Bone marrow (tissue), 2 donors: Measurements from ENCODE around the gene VGLL4.

Experiments
- DNase-seq, 2 donors: peaks; one replicate each; lab custom pipeline; 2025; lab: John Stamatoyannopoulos, UW

The VGLL4 gene

DNA sequence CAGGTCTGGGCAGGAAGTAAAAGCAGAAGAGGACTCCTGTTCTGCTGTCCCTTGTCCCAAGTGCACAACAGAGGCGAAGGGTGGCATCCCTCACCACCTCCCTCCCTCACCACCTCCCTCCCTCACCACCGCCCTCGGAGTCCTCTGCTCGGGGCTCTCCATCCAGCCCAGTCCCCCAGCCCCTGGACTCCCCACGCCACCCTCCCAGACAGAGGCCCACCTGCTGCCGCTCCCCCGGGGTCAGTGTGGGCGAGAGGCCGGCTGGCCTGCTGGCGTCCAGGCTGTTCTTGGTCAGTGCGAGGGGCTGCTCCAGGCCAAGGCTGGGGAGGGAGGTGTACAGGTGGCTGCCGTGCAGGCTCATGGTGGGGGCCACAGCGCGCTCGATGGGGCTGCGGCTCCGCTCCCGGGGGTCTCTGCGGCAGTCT is 79.1 kb downstream of the VGLL4 start:
- no peak for DNase-seq

DNA sequence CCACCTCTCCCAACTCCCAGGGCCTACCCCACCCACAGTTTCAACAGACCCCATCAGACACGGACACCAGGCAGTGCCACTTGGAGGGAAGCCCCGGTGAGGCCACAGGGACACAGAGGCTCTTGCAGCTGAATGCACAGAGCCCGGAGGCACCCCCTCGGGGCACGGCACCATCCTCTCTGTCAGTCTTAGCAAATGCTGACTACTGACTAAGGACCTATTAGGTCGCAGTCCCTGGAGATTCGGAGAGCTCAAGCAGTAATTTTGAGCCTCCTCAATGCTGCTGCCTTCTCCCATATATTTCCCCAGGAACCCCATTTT is 79.9 kb downstream of the VGLL4 start:
- DNase-seq = no peak

DNA sequence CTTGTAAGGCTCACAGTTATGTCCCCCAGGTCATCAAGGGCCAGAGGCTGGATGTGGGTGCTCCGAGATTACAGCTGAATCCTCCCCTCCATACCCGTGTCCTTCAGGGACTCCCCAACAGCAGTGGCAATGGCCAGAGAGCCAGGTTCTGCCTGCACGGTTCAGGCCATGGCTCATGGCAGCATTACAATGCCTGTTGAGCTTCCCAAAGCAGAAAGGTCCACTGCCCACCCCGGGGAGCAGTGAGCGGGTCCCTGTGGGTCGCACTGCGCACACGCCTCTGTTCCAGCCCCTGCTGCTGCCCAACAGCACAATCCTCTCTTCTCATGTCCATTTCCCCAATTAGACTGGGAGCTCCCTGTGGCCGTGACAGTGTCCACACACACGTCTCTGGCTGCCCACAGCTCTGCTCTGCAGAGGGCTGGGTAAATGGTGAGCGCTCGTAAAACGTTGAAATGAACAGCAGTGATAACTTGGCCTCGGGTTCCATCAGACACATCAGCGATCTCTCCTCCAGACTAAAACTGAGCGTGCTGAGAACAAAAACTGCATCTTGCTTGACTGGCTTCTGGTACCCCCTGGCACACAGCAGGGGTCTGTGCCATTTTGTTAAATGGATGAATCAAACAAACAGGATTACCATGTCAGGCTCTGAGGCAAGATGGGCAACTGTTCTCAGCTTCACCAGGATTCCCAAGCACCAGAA is 80.4 kb downstream of the VGLL4 start:
- DNase-seq = no peak

- DNase-seq = no peak
Measured at GRCh38 chr3:11562277-11562881, 81.3 kb downstream of the VGLL4 start.

GRCh38 chr3:11560746-11561145 is 83.0 kb downstream of the VGLL4 start:
- no peak for DNase-seq

DNA sequence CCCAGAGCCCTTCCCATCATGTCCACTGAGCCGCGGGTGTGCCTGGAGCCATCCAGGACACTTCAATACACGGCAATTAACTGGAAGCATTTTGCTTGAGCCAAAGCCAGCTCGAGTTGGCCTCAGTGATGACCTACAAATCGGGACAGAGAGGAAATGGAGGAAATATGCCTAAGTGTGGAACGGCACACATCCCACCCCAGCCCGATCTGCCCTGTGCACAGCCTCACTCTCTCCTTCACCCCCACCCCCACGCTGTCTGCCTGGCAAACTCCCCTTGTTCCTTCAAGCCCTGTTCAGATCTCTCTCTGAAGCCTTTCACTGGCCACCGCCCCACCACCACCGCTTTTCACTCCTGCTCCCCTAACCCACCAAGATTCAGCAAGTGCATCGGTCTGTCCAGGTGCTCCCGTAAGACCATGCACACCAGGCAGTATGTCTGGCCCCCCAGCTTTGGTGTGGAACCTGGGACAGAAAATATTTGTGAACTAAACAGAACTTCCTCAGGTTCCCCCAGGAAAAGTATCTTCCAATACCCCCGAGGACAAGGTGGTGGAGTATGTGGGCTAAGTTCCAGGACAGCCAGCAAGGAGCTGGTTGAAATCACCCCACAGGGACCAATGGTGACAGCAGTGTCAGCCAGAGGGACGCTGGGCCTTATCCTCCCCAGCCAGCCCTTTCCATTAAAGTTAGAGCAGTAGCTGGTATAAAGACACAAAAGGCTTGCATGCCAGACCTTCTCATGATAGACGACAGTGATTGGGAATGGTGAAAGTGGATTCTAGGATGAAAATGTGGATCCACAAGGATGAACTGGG is 83.7 kb downstream of the VGLL4 start:
- no peak for DNase-seq

- DNase-seq = no peak
Measured at GRCh38 chr3:11558918-11559815, 84.5 kb downstream of the VGLL4 start.

DNA sequence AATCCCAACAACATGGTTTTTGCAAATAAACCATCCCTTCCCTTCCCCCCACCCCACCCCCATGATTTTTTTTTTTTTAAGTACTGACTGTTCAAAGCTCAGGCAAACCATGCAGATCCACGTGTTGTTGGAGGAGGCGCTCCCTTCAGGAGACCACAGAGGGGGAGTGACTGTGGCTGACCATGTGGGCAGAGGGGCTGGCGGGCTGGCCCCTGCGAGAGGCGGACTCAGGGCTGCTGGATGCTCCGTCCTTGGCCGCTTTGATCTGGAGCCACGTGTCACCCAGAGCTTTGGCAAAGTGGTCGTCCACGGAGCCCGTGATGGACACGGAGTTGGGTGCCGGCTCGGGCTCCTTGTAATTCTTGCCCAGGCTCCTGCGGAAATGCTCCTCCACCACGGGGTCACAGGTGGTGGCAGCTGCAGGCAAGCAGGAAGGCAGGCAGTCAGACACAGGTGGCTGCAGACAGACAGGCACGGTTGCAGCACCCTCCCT is 85.3 kb downstream of the VGLL4 start:
- no peak for DNase-seq

DNA sequence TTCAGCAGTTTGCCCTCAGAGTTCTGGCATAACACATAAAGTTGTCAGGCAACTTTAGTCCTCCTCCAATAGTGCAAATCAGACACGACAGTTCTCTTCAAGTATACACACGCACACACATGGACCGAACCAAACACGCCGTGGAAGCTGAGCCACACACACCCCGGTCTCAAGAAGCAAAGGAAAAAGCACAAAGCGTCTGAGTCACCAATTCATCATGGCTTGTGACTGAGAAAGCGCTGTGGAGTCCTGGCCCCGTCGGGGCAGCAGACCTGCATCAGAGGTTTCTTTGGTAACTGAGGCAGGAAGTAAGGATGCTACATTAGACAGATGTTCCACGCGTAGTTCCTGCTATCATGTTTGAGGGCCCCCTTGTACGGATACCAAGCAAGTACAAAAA is 85.7 kb downstream of the VGLL4 start:
- no peak for DNase-seq

DNA sequence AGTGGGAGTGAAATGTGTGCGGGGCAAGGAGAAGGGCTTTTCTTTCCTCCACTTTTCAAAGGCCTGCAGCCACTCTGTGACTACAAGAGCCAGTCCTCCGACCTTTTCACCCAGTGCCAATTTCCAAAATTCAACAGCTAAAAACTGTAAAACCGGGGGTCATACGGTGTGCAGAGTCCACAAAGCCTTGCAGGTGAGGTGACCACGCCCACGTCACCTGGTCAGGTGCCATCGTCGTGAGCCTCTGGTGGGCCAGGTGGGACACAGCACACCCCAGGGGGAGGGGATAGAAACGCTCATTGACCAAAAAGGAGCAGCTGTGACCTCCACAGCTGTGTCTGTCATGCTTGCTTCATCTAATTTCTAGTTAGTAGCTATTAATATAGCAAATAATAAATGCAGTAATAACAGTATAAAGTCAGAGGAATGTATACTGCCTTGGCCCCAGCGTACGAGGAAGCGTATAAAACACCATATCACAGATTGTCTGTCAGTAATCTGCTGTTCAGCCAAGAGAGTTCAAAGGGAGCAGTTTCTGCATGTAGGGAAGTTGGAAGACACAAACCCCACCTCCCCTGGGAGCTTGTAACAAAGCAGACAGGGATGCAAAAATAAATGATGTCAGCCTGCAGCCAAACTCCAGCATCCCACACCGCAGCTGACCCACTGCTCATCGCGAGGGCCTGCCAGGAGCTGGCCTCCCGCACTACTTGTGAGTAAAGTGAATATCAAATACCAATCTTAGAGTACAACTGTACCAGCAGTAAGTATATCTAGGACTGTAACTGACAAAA is 86.7 kb downstream of the VGLL4 start:
- DNase-seq = no peak

DNA sequence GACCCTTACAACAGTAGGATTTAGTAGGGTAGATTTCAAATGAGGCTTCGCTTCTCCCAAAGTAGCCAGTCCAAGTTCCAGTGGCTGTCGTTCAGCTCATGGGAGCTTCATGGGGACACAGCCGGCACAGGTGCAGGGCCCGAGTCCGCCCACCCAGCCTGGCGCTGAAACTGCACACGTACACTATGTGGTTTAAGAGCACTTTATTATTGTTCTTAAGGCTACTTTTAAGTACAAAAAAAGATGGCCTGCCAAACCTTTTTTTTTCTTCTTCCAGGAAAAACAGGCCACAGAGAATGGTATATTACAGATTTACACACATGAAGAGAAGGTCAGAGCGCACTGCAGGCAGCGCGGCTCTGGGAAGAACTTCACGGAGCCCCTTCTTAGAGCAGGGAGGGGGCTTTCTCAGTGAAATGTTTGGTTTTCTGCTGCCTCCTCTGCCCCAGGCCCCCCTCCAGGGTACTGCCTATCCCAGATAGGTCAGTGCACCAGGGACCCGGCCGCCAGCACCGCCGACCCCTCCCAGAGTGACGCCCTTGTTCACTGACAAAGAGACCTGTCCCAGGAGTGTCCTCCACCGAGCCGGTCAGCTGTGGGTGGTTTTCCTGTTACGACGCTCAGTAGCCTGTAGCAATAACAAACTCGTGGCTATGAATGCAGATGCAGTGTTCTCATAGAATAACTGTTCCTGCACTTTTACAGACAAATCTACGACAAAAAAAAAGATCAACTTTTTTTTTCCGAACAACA is 87.7 kb downstream of the VGLL4 start:
- no peak for DNase-seq

- no peak for DNase-seq
Measured at GRCh38 chr3:11555211-11555782, 88.4 kb downstream of the VGLL4 start.

DNA sequence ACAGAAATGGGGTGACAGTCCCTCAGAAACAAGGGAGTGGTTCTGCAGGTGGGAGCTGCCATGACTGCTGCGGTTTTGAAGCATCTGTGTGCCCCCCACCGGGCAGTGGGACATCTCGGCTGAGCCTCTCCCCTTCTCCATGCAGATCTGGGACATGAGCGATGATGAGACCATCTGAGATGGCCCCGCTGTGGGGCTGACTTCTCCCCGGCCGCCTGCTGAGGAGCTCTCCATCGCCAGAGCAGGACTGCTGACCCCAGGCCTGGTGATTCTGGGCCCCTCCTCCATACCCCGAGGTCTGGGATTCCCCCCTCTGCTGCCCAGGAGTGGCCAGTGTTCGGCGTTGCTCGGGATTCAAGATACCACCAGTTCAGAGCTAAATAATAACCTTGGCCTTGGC is 89.0 kb downstream of the VGLL4 start:
- no peak for DNase-seq

GRCh38 chr3:11554236-11554610 is 89.5 kb downstream of the VGLL4 start:
- no peak for DNase-seq

- no peak for DNase-seq
Measured at GRCh38 chr3:11553436-11554235, 90.1 kb downstream of the VGLL4 start.

DNA sequence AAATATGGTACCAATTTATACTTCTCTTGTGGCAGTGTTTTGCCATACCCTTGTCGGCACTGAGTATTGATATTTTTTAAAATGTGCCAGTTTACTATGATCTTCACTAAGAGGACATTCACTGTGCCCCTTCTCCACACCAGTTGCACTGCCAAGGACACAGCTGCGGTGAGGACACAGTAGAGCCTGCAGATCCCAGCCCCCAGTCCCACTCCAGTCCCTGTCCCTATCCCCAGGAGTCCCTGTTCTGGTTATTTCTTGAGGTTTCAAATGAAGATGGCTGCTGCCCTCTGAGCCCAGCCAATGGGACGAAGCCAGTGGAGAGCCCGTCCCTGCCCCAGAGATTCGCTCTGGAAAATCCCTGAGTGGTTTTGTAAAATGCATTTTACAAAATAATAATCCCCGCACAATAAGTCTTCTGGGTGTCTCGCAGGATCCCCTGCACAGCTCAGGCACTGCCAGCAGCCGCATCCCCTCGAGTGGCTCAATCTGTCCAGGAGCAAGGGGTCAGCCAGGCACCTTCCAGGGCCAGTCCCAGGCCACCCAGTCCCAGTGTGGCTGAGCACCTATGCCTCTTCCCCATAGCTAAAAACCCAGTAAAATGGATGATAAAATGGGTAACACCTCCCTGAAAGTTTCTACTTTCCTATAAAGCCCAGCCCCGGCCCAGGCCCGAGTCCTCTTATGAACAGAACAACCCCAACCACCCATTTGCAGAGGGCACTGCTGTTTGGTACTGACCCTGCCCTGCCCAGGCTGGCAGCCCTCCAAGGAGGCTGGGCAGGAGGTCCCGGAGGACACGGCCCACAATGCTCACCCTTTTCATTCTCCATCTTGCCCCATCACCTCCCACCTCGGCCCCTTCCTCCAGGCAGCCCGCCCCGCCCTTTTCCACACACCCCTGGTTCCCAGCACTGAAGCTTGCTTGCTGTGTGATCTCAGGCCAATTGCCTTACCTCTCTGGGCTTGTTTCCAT is 91.1 kb downstream of the VGLL4 start:
- DNase-seq = no peak

DNA sequence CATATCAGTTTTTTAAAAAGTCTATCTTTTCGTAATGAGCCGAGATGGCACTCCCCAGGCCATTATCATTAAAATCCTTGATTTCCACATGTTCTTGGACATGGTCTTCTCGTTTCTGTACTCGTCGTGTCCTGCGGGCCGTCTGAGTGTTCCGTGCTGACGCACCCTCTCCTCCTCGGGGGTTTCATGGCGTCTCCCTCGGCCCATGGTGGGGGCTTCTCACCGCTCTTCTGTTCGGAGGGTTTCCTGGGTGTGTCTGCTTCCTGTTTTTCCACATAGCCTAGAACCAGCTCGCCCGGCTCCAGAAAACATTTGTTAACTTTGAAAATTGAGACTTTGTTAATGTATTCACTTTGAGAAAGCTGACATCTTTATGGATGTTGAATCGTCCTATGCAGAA is 92.7 kb downstream of the VGLL4 start:
- no peak for DNase-seq

DNA sequence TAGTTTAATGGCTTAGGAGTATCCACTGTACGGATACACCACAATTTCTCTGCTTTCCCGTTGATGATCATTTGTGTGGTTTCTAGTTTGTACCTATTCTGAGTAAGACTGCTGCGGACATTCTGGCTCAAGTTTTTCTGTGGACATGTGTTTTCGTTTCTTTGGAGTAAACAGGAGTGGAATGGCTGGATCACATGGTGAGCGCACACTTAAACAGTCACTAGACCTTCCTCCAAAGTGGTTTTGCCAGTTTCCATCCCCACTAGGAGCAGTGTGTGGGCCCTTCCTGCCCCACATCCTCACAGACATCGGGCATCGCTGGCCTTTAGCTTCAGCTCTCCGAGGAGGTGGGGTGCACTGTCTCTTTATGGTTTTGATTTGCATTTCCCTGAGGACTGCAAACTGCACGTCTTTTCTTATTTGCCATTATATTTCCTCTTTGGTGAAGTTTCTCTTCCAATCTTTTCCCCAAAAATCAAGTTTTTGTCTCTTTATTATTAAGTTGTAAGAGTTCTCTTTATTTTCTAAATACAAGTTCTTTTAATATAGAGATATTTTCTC is 94.1 kb downstream of the VGLL4 start:
- no peak for DNase-seq
